Spinal cord (tissue), 10 donors: ENCODE measurements around the gene C2. TPM values are rescaled to one million over a fixed set of nuclear protein-coding genes. Genes with fewer than 3 reads are reported as not detected.

Experiments used
- DNase-seq, 6 donors: peaks; one replicate each; pipeline versions ENCODE4 v3.0.0 to v3.0.0-alpha.2; 2013 to 2015; ENCODE audit warnings: low spot score in 6 of 6, low read depth in 4 of 6
- H3K27ac ChIP-seq: one replicate; pipeline ENCODE4 v1.5.1; 2013; ENCODE audit warnings: low read depth, low read length, control low read depth
- H3K27me3 ChIP-seq: one replicate; pipeline ENCODE4 v1.6.1; 2013; ENCODE audit warnings: low read length; ENCODE audit not compliant: control insufficient read depth, insufficient read depth
- H3K36me3 ChIP-seq: one replicate; pipeline ENCODE4 v1.6.1; 2013; ENCODE audit warnings: low read length; ENCODE audit not compliant: control insufficient read depth, insufficient read depth
- H3K4me1 ChIP-seq: one replicate; pipeline ENCODE4 v1.6.1; 2013; ENCODE audit warnings: low read length; ENCODE audit not compliant: control insufficient read depth, insufficient read depth
- H3K4me3 ChIP-seq: one replicate; pipeline ENCODE4 v1.5.1; 2013; ENCODE audit warnings: low read depth, low read length, control low read depth
- H3K9me3 ChIP-seq: one replicate; pipeline ENCODE4 v1.6.1; 2013; ENCODE audit warnings: low read length; ENCODE audit not compliant: control insufficient read depth, insufficient read depth
- WGBS: methylation state at CpG from one replicate; pipeline ENCODE4 v1.1.5; 2013; ENCODE audit warnings: missing lambda C conversion rate; ENCODE audit not compliant: insufficient coverage; 5-methylcytosine and 5-hydroxymethylcytosine counted together
- polyA plus RNA-seq, 2 donors: library from polyadenylated mRNA; unstranded; fragments of 120-200 nt; gene quantifications; one replicate each; pipeline ENCODE4 v1.2.1, GENCODE V29; 2013; ENCODE audit not compliant: insufficient read length in 2 of 2
- total RNA-seq, 2 donors: library from RNA; depleted of rRNA in 1 of 2; stranded (reverse); fragments of 120-200 nt in 1 of 2; fragments of >200 nt in 1 of 2; gene quantifications; one replicate each; pipeline versions ENCODE4 v1.2.3 to v1.2.4, GENCODE V29; 2013 to 2014
- donor health status: healthy.

Gene C2
- total and polyA plus RNA-seq, 4 donors: 8.4 to 23.1 (median 12.8) TPM

DNA sequence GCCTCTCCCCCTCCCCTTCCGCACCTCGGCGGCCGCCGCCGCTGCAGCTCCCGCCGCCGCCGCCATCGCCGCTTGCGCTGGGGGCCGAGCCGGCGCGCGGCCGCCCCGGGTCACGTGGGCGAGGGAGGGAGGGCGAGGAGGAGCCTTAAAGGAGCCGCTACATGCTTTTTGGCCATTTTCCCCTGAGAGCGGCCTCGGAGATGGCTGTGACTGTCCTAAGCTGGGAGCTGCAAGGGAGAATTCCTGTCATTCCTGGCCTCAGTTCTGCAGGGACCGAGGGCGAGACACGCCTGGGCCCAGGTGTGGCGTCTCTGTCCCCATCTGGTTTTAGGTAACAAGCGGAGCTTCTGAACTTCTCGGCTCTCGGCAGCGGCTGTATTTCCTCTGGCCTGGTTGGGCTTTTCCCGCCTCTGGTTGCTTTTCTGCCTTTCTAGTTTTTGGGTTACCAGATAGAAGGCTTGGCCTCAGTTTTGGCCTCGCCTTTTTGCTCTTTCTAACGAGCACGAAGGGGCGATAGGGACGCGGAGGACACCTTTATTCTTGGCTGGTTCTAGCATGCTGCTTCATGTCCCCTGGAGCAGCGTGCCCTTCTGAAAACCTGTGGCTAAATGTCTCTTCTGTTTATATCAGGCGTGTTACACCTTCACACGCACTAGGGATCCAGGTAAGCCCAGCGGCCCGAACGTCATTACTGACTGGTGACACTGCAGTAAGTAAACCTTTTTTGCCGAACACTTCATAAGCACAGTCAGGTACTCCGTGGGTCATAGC lies 29.7 kb upstream of the C2 start, which contains the start of gene EHMT2:
EHMT2 (minus strand) TSS at position 87 of the 771 bp plus-strand sequence; CDS start at position 66, 21 bp downstream.
- Histone ChIP-seq H3K4me3 (peak within 1 kb of the TSS; percentile 99), H3K27me3 (no peaks in the 10 kb centered on the region), H3K27ac (peak within 1 kb of the TSS; percentile 86), H3K9me3 (no peaks in the 10 kb centered on the region), H3K4me1 (peaks cover 42% of the 10 kb centered on the region), H3K36me3 (peaks cover 50% of the 10 kb centered on the region)
- 0% methylated on average over 46 of the region's 49 CpGs for WGBS
- DNase-seq: peak in 5 of 6 donors; percentile 76 to 97 (median 86)

DNA sequence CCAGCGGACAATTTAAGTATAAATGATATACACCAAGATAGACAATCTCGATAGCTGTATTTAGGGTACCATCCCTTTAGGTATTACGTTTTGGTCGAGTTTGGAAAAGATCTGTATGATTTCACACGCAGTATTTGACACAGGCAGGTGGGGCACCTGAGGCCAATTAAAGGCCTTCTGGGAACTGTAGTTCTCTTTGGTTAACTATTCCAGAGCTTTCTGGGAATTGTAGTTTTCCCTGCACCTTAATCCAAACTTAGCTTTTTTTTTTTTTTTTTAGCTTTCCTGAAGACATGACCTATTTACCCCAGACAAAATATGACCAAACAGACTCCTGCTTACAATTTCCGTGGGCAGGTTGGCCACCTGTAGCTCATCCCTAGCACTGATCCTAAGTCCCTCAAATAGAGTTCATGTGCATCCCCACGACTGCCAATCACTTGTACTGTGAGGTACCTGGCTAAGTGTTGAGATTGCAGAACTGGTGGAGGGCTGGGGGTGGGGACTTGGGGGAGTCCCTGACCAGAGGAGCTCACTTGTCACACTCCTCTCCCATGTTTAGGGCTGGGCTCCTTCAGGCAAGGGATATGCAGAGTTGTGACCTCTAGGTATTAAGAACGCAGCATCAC lies 29.0 kb upstream of the C2 start:
- H3K4me1 ChIP-seq: peaks cover 43% of the 10 kb centered on the region
- H3K27me3 ChIP-seq: no peaks in the 10 kb centered on the region
- DNase-seq: peak in 4 of 6 donors; percentile 28 to 90 (median 53)
- peak overlapping the region; percentile 86 for H3K27ac ChIP-seq
- H3K9me3 ChIP-seq: no peaks in the 10 kb centered on the region
- peak overlapping the region; percentile 99 for H3K4me3 ChIP-seq
- peaks cover 43% of the 10 kb centered on the region for H3K36me3 ChIP-seq
- 0% methylated on average over 2 of the region's 8 CpGs for WGBS

DNA sequence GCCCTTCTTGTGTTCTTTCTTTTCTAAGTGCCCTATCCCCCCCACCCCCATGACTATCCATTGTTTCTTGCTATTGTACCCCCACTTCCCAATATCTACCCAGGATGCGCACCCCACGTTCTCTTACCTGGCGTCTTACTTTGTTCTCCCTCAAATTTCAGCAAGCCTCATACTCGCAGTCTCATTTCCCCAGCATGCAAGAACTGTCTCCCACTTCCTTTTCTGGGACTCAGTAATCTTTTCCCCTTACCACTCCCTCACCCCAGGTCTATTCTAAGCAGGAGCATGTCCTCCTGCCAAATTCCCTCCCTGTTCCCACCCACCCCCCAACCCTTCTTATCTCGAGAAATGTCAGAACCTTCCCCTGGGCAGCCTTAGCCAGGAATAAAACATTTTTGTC lies 28.3 kb upstream of the C2 start:
- Histone ChIP-seq H3K4me1 (peaks cover 43% of the 10 kb centered on the region), H3K9me3 (no peaks in the 10 kb centered on the region), H3K36me3 (peaks cover 36% of the 10 kb centered on the region), H3K4me3 (no peak overlapping the region), H3K27ac (no peak overlapping the region), H3K27me3 (no peaks in the 10 kb centered on the region)
- no peak for DNase-seq
- WGBS: 64% methylated on average over 5 of the region's 5 CpGs

DNA sequence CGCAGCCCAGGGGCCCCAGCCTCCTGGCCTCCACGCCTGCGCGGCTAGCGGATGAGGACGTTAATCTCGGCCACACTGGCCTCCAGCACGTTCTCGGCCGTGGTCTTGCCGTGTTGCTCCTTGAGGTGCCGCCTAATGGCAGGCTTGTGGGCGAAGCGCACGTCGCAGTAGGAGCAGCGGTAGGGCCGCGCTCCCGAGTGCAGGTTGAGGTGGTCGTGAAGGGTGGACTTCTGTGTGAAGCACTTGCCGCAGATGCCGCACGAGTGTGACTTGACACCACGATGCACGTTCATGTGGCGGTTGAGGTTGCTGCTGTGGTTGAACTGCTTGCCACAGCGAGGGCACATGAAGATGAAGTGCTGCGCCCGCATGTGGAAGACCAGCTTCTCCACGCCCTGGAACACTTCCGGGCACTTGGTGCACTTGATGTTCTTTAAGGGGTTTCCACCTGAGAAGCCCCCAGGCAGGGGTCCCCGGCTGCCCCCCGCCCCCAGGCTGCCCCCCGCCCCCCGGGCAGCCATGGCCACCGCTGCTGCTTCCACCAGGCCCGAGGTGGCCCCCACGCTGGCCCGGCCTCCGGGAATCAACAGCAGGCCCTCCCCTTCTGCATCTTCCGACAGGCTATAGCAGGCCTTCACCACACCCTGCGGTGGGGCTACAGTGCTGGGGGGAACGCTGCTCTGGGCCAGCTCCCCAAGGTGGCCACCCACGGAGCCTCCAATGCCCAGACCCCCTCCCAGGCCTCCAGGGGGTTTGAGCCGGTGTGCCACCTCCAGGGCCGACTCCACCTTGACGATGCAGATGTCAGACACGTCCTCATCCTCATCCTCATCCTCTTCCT lies 27.4 kb upstream of the C2 start:
- H3K27me3 ChIP-seq: no peaks in the 10 kb centered on the region
- H3K4me3 ChIP-seq: no peak overlapping the region
- H3K27ac ChIP-seq: no peak overlapping the region
- H3K9me3 ChIP-seq: no peaks in the 10 kb centered on the region
- peaks cover 28% of the 10 kb centered on the region for H3K36me3 ChIP-seq
- peaks cover 43% of the 10 kb centered on the region for H3K4me1 ChIP-seq
- no peak for DNase-seq
- 82% methylated on average over 39 of the region's 49 CpGs for WGBS

DNA sequence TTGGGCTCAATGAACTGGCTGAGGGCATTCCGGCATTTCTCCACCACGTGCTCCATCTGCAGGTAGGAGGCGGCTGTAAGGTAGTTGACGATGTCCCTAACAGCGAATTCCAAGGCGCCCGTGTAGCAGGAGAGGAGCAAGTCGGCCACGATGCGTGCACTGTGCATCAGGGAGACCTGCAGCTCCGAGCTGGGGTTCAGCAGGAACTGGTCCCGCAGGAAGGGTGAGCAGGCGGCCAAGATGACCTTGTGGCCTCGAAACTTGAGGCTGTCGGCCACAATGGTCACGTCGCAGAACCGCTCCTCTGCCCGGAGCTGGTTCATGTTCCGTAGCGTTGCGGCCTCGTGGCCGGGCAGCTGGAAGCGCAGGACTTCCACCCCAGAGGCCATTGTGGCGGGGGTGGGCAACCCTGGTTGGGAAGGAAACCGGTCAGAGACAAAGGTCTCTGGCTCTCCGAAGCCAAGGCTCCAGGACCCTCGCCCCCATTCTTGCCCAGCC lies 26.6 kb upstream of the C2 start:
- 20% methylated on average over 27 of the region's 29 CpGs for WGBS
- Histone ChIP-seq H3K36me3 (peaks cover 21% of the 10 kb centered on the region), H3K9me3 (no peaks in the 10 kb centered on the region), H3K4me3 (peak overlapping the region; percentile 76), H3K4me1 (peaks cover 43% of the 10 kb centered on the region), H3K27ac (peak overlapping the region; percentile 86), H3K27me3 (no peaks in the 10 kb centered on the region)
- DNase-seq: peak in 1 of 6 donors; percentile 66

DNA sequence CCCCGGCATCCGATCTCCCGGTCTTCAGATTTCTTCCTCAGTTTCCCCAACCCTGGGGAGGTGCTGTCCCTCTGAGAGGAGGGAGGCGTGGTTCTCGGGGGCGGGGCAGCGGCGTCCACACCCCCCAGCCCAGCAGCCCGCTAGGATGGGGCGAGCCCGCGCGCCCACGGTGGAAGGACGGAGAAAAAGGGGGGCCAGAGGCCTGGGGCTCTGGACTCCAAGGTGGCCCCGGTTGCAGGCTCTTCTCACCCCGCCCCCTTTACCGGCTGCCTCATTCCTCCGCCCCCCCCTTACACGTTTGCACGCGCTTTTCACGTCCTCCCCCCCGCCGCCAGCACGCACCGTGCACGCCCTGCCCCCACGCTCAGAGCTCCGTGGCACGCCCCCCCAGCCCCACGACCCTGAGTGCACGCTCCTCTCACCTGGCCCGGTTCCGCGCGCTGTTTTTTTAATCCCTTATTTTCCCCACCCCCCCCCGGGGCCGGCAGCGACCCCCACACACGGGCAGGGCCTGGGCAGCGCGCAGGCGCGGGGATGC lies 26.0 kb upstream of the C2 start:
- H3K4me3 ChIP-seq: peak overlapping the region; percentile 76
- H3K27ac ChIP-seq: peak overlapping the region; percentile 86
- H3K27me3 ChIP-seq: no peaks in the 10 kb centered on the region
- H3K4me1 ChIP-seq: peaks cover 38% of the 10 kb centered on the region
- peak in 3 of 6 donors; percentile 30 to 88 (median 74) for DNase-seq
- H3K9me3 ChIP-seq: no peaks in the 10 kb centered on the region
- 0% methylated on average over 14 of the region's 45 CpGs for WGBS
- H3K36me3 ChIP-seq: peaks cover 16% of the 10 kb centered on the region

DNA sequence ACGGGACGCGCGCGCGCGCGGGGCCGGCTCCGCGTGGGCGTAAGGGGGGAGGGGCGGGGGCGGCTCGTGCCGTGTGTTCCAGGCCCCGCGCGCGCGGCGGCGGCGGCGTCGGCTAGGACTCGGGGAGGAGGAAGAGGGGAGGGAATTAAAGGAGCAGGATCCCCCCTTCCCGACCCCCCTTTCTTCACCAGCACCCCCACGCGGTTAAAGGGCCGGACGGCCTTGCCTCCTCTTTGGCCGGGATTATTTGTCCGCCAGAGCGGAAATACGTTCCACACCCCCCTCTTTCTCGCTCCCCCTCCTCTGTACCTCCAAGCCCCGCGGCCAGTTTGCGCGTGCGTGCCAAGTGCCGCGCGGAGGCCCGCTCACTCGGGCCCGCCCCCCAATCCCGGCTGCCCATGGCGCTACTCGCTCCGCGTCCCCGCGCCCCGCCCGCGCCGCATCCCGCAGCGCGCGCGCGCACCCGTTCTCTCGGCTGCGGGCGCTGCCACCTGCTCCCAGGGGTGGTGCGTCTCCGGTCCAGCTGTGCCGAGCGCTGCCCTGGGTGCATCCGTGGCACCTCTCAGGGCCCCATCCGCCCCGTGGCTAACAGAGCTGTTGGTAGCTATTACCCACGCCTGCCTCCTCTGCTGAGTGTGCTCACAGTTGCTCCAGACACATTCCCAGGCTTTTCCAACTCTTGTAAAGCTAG lies 25.4 kb upstream of the C2 start, which contains the start of gene ZBTB12:
ZBTB12 (minus strand) TSS at position 134 of the 691 bp plus-strand sequence. CDS start 781 bp downstream, outside the sequence.
- H3K4me3 ChIP-seq: peak within 1 kb of the TSS; percentile 76
- H3K4me1 ChIP-seq: peaks cover 32% of the 10 kb centered on the region
- H3K9me3 ChIP-seq: no peaks in the 10 kb centered on the region
- WGBS: under 1% methylated on average over 59 of the region's 77 CpGs
- DNase-seq: peak; percentile 96 to 100 (median 99)
- H3K27me3 ChIP-seq: no peaks in the 10 kb centered on the region
- peak within 1 kb of the TSS; percentile 94 for H3K27ac ChIP-seq
- H3K36me3 ChIP-seq: peaks cover 15% of the 10 kb centered on the region

DNA sequence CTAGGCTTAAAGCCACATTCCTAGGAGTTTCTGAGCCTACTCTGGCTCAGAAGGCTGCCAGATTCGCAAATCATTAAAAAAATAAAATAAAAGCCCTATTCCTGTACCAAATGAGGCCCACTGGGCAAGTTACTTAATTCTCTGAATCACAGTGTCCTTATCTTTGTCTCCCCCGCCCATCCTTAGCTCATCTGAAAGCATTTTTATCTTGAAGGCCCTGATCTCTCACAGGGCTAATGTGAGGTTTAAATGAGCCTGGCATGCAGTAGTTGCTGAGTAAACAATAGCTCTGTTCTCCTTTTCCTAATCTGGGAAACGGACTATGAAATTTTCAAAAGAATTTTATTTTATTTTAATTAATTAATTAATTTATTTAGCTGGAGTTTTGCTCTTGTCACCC lies 23.6 kb upstream of the C2 start:
- Histone ChIP-seq H3K36me3 (peaks cover 15% of the 10 kb centered on the region), H3K9me3 (no peaks in the 10 kb centered on the region), H3K27me3 (no peaks in the 10 kb centered on the region), H3K4me3 (no peak overlapping the region), H3K4me1 (peaks cover 24% of the 10 kb centered on the region), H3K27ac (no peak overlapping the region)
- 100% methylated on average over 1 of the region's 3 CpGs for WGBS
- no peak for DNase-seq
